DOHH2 (cell line): ENCODE data around the gene DNTT.

ENCODE experiments used
- H3F3A ChIP-seq: fragments of 200-600 bp; sonication (generic), shearing (Covaris generic); 2 replicates; pipeline ENCODE4 v1.6.0; 2016; ENCODE audit warnings: antibody characterized with exemption, mild to moderate bottlenecking; ENCODE audit not compliant: control insufficient read depth, insufficient read depth
- H3K27ac ChIP-seq: fragments of 200-600 bp; sonication (generic); 2 replicates; pipeline ENCODE4 v1.5.1; 2014; ENCODE audit warnings: low read depth, mild to moderate bottlenecking, low read length, moderate library complexity
- H3K27me3 ChIP-seq: fragments of 200-600 bp; sonication (generic); 2 replicates; pipeline ENCODE4 v1.6.1; 2014; ENCODE audit warnings: mild to moderate bottlenecking, low read length, mixed read lengths; ENCODE audit not compliant: control insufficient read depth
- H3K36me3 ChIP-seq: fragments of 200-600 bp; sonication (generic); 2 replicates; pipeline ENCODE4 v1.6.1; 2014; ENCODE audit warnings: mild to moderate bottlenecking, low read length, moderate library complexity, mixed read lengths; ENCODE audit not compliant: control insufficient read depth
- H3K4me1 ChIP-seq: fragments of 200-600 bp; sonication (generic); 2 replicates; pipeline ENCODE4 v1.6.1; 2014; ENCODE audit warnings: mild to moderate bottlenecking, low read length, mixed read lengths; ENCODE audit not compliant: control insufficient read depth
- H3K4me2 ChIP-seq: fragments of 200-600 bp; sonication (generic); 2 replicates; pipeline ENCODE4 v1.6.0; 2014; ENCODE audit warnings: mild to moderate bottlenecking, low read length, moderate library complexity
- H3K4me3 ChIP-seq: fragments of 200-600 bp; sonication (generic); 2 replicates; pipeline ENCODE4 v1.5.1; 2014; ENCODE audit warnings: mild to moderate bottlenecking, low read length, mixed read lengths
- H3K79me2 ChIP-seq: fragments of 200-600 bp; sonication (generic); 2 replicates; pipeline ENCODE4 v1.6.1; 2014; ENCODE audit warnings: mild to moderate bottlenecking, low read length, mixed read lengths; ENCODE audit not compliant: control insufficient read depth
- H3K9me2 ChIP-seq: fragments of 200-600 bp; sonication (generic); replicated peaks from 2 replicates; pipeline ENCODE4 v1.6.1; 2014; ENCODE audit warnings: mild to moderate bottlenecking, low read length, mixed read lengths; ENCODE audit not compliant: control insufficient read depth
- H3K9me3 ChIP-seq: fragments of 200-600 bp; sonication (generic); 2 replicates; pipeline ENCODE4 v1.6.1; 2014; ENCODE audit warnings: antibody characterized with exemption, low read length, mixed read lengths; ENCODE audit not compliant: control insufficient read depth, insufficient read depth
- H4K20me1 ChIP-seq: fragments of 200-600 bp; sonication (generic); 2 replicates; pipeline ENCODE4 v1.6.0; 2014; ENCODE audit warnings: low read depth, mild to moderate bottlenecking, antibody characterized with exemption, low read length, moderate library complexity; ENCODE audit not compliant: control insufficient read depth, insufficient read depth
- EZH2phosphoT487 ChIP-seq: fragments of 200-600 bp; sonication (generic); IDR thresholded peaks from 2 replicates; pipeline ENCODE4 v1.6.1; 2017; ENCODE audit warnings: borderline replicate concordance, mild to moderate bottlenecking, antibody characterized with exemption, low read length, moderate library complexity, mixed read lengths
- TF ChIP-seq, protein P1 (sequence below): fragments of 200-600 bp; sonication (generic); IDR thresholded peaks from one replicate; pipeline ENCODE4 v1.5.1; 2014; ENCODE audit warnings: antibody characterized with exemption, mild to moderate bottlenecking, low read depth, low read length; ENCODE audit not compliant: poor library complexity, severe bottlenecking

The DNTT gene

DNA sequence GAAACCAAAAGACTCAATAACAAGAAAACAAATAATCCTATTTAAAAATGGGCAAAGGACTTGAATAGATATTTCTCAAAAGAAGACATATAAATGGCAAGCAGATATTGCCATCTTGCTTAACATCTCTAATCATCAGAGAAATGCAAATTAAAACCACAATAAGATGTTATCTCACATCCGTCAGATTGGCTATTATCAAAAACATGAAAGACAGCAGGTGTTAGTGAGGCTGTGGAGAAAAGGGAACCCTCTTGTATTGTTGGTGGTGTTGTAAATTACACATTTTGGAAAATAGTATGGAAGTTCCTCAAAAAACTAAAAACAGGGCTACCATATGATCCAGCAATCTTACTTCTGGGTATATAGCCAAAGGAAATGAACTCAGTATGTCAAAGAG is 28.9 kb downstream of the DNTT start:
- H4K20me1 ChIP-seq = no peaks in the 10 kb centered on the region
- H3K79me2 ChIP-seq = no peaks in the 10 kb centered on the region
- no peak overlapping the region for H3K27ac ChIP-seq
- H3K9me2 ChIP-seq = no peaks in the 10 kb centered on the region
- H3K9me3 ChIP-seq = no peaks in the 10 kb centered on the region
- H3F3A ChIP-seq = no peaks in the 10 kb centered on the region
- H3K4me1 ChIP-seq = peaks cover 15% of the 10 kb centered on the region
- H3K4me2 ChIP-seq = peak overlapping the region; percentile 29
- H3K27me3 ChIP-seq = no peaks in the 10 kb centered on the region
- no peak overlapping the region for H3K4me3 ChIP-seq
- H3K36me3 ChIP-seq = no peaks in the 10 kb centered on the region
- TF ChIP-seq EZH2phosphoT487 = no peak
- TF ChIP-seq, protein P1, sequence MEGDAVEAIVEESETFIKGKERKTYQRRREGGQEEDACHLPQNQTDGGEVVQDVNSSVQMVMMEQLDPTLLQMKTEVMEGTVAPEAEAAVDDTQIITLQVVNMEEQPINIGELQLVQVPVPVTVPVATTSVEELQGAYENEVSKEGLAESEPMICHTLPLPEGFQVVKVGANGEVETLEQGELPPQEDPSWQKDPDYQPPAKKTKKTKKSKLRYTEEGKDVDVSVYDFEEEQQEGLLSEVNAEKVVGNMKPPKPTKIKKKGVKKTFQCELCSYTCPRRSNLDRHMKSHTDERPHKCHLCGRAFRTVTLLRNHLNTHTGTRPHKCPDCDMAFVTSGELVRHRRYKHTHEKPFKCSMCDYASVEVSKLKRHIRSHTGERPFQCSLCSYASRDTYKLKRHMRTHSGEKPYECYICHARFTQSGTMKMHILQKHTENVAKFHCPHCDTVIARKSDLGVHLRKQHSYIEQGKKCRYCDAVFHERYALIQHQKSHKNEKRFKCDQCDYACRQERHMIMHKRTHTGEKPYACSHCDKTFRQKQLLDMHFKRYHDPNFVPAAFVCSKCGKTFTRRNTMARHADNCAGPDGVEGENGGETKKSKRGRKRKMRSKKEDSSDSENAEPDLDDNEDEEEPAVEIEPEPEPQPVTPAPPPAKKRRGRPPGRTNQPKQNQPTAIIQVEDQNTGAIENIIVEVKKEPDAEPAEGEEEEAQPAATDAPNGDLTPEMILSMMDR = no peak

DNA sequence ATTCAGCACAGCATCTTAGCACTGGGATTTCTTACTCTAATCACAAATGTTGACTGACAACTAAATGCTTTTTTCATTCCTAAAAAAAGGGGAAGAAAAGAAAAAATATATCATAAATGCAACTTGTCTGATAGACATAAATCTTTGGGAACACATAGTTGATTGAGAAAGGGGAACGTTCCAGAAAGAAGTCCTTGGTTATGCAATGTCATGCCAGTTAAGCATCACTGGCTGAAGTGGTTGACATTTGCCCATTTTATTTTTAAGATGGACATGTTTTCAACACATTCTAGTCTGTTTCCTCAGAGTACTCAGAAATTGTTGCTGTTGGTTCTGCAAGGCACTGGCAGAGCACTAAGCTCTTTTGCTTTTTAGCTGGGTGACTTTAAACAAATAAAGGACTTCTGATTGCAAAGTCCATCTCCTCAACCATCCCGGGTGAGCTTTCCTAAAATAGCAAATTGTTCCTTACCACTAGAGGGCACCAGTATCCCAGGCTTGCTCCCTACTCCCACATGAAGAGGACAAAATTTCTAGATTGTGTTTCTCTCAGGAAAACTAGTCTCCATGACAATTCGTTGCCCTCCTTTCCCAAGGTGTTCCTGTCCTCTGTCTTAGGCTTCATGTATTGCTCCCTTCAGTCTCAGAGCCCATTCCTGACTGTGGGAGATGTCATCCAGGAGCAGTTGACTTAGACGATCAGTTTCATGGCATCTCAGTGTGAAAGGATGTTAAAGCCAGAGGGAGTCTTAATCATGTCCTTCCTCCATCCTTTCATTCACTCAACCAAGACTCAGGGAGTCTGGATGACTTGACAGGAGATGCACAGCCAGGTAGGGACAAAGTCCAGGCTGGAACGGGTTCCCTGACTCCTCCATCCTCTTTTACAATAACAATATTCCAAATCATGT is 30.6 kb downstream of the DNTT start:
- no peaks in the 10 kb centered on the region for H3K79me2 ChIP-seq
- no peaks in the 10 kb centered on the region for H3K27me3 ChIP-seq
- H3K9me2 ChIP-seq = no peaks in the 10 kb centered on the region
- H3F3A ChIP-seq = no peaks in the 10 kb centered on the region
- H3K4me3 ChIP-seq = no peak overlapping the region
- no peaks in the 10 kb centered on the region for H3K36me3 ChIP-seq
- H3K27ac ChIP-seq = no peak overlapping the region
- no peaks in the 10 kb centered on the region for H4K20me1 ChIP-seq
- H3K4me2 ChIP-seq = no peak overlapping the region
- H3K9me3 ChIP-seq = no peaks in the 10 kb centered on the region
- TF ChIP-seq, protein P1 = peak; percentile 76
- TF ChIP-seq EZH2phosphoT487 = no peak
- H3K4me1 ChIP-seq = peaks cover 15% of the 10 kb centered on the region

DNA sequence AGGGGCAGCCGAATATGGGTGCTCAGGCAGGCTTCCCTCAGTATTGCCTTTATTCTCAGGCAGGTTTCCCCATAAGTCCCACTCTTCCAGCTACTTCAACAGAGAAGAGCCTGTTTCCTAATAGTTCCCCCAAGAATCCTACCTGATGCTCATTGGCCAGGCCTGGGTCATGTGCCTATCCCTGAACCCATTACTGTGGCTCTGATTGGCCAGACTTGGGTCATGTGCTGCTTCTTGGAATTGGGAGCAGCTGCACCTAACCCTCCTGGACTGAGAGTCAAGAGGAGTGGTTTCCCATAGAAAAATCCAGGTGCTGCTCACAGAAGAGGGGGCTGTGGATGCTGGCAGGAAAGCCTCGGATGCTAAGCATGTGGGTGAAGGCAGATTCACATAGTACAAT is 32.9 kb downstream of the DNTT start:
- Histone ChIP-seq H3F3A (no peaks in the 10 kb centered on the region), H3K27ac (no peak overlapping the region), H4K20me1 (no peaks in the 10 kb centered on the region), H3K9me3 (no peaks in the 10 kb centered on the region), H3K4me2 (no peak overlapping the region), H3K27me3 (no peaks in the 10 kb centered on the region), H3K4me1 (peaks cover 15% of the 10 kb centered on the region), H3K9me2 (no peaks in the 10 kb centered on the region), H3K4me3 (no peak overlapping the region), H3K79me2 (no peaks in the 10 kb centered on the region), H3K36me3 (no peaks in the 10 kb centered on the region)
- TF ChIP-seq, protein P1 = no peak
- no peak for TF ChIP-seq EZH2phosphoT487
